Measurements from ENCODE around the gene CYB5R2. TPM values are rescaled to one million over a fixed set of nuclear protein-coding genes. Genes with fewer than 3 reads are reported as not detected.
A peak's percentile ranks its signal among the peaks of the same experiment; 100 is the strongest.

Gene CYB5R2
- total RNA-seq, 1 experiment from 2014 or later = 40.3 TPM

GRCh38 chr11:7657306-7658025 lies 15.8 kb downstream of the CYB5R2 start (continued):
- TF ChIP-seq, protein P1, sequence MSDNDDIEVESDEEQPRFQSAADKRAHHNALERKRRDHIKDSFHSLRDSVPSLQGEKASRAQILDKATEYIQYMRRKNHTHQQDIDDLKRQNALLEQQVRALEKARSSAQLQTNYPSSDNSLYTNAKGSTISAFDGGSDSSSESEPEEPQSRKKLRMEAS (CRISPR knock-in tag; IDR thresholded peaks at IDR 0.05) = peak; percentile 85
- TF ChIP-seq CTCF (IDR thresholded peaks at IDR 0.05) (peak; percentile 37), IRF1 (CRISPR knock-in tag; IDR thresholded peaks at IDR 0.05) (no peak), GRHL2 (CRISPR knock-in tag; IDR thresholded peaks at IDR 0.05; ENCODE audit: insufficient replicate concordance, severe bottlenecking) (no peak), ATF2 (CRISPR knock-in tag; IDR thresholded peaks at IDR 0.05; ENCODE audit: borderline replicate concordance, low read depth) (no peak), NFYB (CRISPR knock-in tag; conservative IDR thresholded peaks at IDR 0.05; ENCODE audit: low read depth) (no peak), ZNF263 (CRISPR knock-in tag; IDR thresholded peaks at IDR 0.05; ENCODE audit: low read depth) (no peak)
- TF ChIP-seq, protein P2, sequence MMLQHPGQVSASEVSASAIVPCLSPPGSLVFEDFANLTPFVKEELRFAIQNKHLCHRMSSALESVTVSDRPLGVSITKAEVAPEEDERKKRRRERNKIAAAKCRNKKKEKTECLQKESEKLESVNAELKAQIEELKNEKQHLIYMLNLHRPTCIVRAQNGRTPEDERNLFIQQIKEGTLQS (CRISPR knock-in tag; conservative IDR thresholded peaks at IDR 0.05) = no peak

DNA sequence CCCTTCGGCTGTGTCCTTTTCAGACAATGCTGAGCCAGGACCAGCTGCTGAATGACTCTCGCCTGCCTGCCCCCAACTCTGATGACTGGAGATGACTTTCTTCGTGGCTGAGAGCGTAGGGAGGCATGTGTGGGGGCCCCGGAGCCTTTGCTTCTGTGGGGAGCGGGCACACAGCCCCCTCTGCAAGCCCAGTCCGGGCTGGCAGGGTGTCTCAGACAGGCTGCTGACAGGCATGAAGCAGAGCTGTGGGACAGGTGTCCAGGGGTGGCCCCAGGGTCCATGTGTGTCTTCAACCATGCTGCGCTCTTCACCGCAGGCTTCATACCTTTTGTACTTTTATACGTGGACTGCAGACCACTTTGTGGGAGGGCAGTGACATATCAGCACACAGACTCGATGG lies 16.6 kb downstream of the CYB5R2 start:
- POLR2A ChIA-PET = interaction anchor here (1.0 to 2.0 kb wide), 2 partner anchors 16 to 85 kb away, joined by 7 read pairs; partner anchors contain the start of gene CYB5R2
- Mint-ChIP-seq H3K27me3 (ENCODE audit: low read depth) (no peaks in the 10 kb centered on the region), H3K4me1 (peaks cover 6% of the 10 kb centered on the region), H3K36me3 (peaks cover 30% of the 10 kb centered on the region), H3K27ac (no peak overlapping the region), H3K9me3 (peaks cover 5% of the 10 kb centered on the region), H3K4me3 (no peak overlapping the region)
- DNase-seq (ENCODE audit: low spot score) (no peak), ATAC-seq (no peak)
- TF ChIP-seq CBFB (CRISPR knock-in tag; IDR thresholded peaks at IDR 0.05; ENCODE audit: low read depth) = no peak
- TF ChIP-seq, protein P3, sequence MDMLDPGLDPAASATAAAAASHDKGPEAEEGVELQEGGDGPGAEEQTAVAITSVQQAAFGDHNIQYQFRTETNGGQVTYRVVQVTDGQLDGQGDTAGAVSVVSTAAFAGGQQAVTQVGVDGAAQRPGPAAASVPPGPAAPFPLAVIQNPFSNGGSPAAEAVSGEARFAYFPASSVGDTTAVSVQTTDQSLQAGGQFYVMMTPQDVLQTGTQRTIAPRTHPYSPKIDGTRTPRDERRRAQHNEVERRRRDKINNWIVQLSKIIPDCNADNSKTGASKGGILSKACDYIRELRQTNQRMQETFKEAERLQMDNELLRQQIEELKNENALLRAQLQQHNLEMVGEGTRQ (CRISPR knock-in tag; IDR thresholded peaks at IDR 0.05) = no peak
- TF ChIP-seq ZNF671 (CRISPR knock-in tag; IDR thresholded peaks at IDR 0.05) = no peak
- TF ChIP-seq KAT7 (CRISPR knock-in tag; IDR thresholded peaks at IDR 0.05; ENCODE audit: borderline replicate concordance) = no peak
- TF ChIP-seq ZNF423 (CRISPR knock-in tag; IDR thresholded peaks at IDR 0.05) = no peak
- TF ChIP-seq MLX (CRISPR knock-in tag; IDR thresholded peaks at IDR 0.05) = no peak
- TF ChIP-seq ATF6 (CRISPR knock-in tag; IDR thresholded peaks at IDR 0.05) = no peak
- TF ChIP-seq HMGXB4 (CRISPR knock-in tag; IDR thresholded peaks at IDR 0.05) = no peak
- no peak for TF ChIP-seq ZNF232 (CRISPR knock-in tag; IDR thresholded peaks at IDR 0.05)
- no peak for TF ChIP-seq ELF4 (CRISPR knock-in tag; IDR thresholded peaks at IDR 0.05; ENCODE audit: low read depth)
- CTCF ChIA-PET = interaction anchor here (0.7 to 7.5 kb wide), 48 partner anchors 8 to 565 kb away, joined by 3 to 229 read pairs (median 5); partner anchors contain the start of genes CYB5R2, OLFML1 and PPFIBP2
